Prostate gland (tissue), 2 donors: ENCODE data around the gene LARP4B.

Experiments
- CTCF ChIP-seq, 4 experiments: fragments of 200-600 bp in 2 of 4; fragments of 450-650 bp in 2 of 4; sonication (generic) in 2 of 4; IDR thresholded peaks; 1 replicate in 3 of 4; 2 replicates in 1 of 4; pipeline ENCODE4 v1.5.1; 2016 to 2019; ENCODE audit warnings: antibody characterized with exemption in 4 of 4, mild to moderate bottlenecking in 2 of 4, moderate library complexity in 2 of 4
- POLR2A ChIP-seq: fragments of 450-650 bp; IDR thresholded peaks from one replicate; pipeline ENCODE4 v1.6.1; 2016; ENCODE audit warnings: antibody characterized with exemption, mild to moderate bottlenecking
- POLR2AphosphoS5 ChIP-seq: sonication (generic); formaldehyde crosslinking; IDR thresholded peaks from one replicate; pipeline ENCODE4 v1.6.1; 2017; ENCODE audit warnings: antibody characterized with exemption

- TF ChIP-seq CTCF (IDR thresholded peaks at IDR 0.05), result no peak
- no peak for TF ChIP-seq POLR2A
- TF ChIP-seq POLR2AphosphoS5, result no peak
Measured at GRCh38 chr10:816958-817357, 114.5 kb downstream of the LARP4B start.
